ENCODE measurements around the gene CDC42BPA. TPM values are rescaled to one million over a fixed set of nuclear protein-coding genes. Genes with fewer than 3 reads are reported as not detected.

CDC42BPA gene
- total and polyA plus RNA-seq, 2 of the 13 experiments (the other 11 are each of a cell fraction or from before 2014, with no cell fraction given) = 6.5 to 16.0 TPM

DNA sequence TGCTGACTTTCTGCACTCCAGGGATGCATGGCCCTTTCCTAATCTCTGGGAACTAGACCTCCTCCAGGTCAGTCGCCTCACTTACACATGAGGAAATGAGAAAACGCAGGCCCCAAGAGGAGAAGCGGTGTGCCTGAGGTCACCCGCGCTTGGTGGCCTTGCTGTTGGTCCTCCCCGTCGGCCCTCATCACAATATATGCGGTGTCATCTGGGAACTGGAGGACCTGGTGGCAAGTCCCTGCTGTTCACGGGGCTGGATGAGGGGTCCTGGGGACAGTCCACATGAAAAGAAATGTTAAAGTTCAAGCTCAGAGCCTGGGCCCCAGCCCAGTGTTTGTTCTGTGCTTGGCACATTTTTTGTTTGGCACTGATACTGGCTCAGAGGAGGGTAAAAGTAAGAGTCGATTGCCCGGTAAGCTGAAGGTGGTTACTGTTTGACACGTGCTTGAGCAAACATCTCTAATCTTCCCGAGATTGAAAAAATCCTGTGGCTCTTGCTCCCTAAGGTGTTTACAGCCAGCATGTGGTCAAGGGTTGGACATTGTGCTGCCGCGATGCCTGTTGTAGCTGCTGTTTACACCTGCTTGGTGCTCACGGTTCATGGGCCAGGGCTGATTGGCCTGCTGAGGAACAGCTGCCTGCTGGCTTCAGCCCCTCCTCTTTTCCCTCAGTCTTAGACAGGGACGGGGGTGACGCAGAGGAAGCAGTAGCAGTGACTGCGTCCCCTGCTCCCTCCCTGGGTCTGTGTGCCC, 373.0 kb downstream of the CDC42BPA start (continued):
- TF ChIP-seq NONO (IDR thresholded peaks at IDR 0.05) (no peak), NONO (CRISPR knock-in tag; conservative IDR thresholded peaks at IDR 0.05) (peak; percentile 66; the same call in 1 of the 2 replicates), CREB1 (IDR thresholded peaks at IDR 0.05) (0 out of 2 replicates have a peak, but pooled peaks have one; percentile 5), CREB1 (CRISPR knock-in tag; IDR thresholded peaks at IDR 0.05) (no peak), SIN3B (IDR thresholded peaks at IDR 0.05; ENCODE audit: low read length) (no peak), ZNF124 (CRISPR knock-in tag; IDR thresholded peaks at IDR 0.05) (no peak), FOXP1 (IDR thresholded peaks at IDR 0.05) (peak; percentile 83), FOXP1 (CRISPR knock-in tag; IDR thresholded peaks at IDR 0.05) (peak; percentile 97), ZNF225 (CRISPR knock-in tag; IDR thresholded peaks at IDR 0.05) (no peak), ELF4 (CRISPR knock-in tag; IDR thresholded peaks at IDR 0.05; ENCODE audit: borderline replicate concordance) (no peak), DNMT1 (CRISPR knock-in tag; IDR thresholded peaks at IDR 0.05) (0 out of 2 replicates have a peak, but pooled peaks have one; percentile 36), KDM3A (CRISPR knock-in tag; IDR thresholded peaks at IDR 0.05; ENCODE audit: low read depth) (no peak)
- TF ChIP-seq, protein P1, sequence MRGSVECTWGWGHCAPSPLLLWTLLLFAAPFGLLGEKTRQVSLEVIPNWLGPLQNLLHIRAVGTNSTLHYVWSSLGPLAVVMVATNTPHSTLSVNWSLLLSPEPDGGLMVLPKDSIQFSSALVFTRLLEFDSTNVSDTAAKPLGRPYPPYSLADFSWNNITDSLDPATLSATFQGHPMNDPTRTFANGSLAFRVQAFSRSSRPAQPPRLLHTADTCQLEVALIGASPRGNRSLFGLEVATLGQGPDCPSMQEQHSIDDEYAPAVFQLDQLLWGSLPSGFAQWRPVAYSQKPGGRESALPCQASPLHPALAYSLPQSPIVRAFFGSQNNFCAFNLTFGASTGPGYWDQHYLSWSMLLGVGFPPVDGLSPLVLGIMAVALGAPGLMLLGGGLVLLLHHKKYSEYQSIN (CRISPR knock-in tag; IDR thresholded peaks at IDR 0.05; ENCODE audit: borderline replicate concordance) = no peak
- TF ChIP-seq, protein P2, sequence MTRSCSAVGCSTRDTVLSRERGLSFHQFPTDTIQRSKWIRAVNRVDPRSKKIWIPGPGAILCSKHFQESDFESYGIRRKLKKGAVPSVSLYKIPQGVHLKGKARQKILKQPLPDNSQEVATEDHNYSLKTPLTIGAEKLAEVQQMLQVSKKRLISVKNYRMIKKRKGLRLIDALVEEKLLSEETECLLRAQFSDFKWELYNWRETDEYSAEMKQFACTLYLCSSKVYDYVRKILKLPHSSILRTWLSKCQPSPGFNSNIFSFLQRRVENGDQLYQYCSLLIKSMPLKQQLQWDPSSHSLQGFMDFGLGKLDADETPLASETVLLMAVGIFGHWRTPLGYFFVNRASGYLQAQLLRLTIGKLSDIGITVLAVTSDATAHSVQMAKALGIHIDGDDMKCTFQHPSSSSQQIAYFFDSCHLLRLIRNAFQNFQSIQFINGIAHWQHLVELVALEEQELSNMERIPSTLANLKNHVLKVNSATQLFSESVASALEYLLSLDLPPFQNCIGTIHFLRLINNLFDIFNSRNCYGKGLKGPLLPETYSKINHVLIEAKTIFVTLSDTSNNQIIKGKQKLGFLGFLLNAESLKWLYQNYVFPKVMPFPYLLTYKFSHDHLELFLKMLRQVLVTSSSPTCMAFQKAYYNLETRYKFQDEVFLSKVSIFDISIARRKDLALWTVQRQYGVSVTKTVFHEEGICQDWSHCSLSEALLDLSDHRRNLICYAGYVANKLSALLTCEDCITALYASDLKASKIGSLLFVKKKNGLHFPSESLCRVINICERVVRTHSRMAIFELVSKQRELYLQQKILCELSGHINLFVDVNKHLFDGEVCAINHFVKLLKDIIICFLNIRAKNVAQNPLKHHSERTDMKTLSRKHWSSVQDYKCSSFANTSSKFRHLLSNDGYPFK (CRISPR knock-in tag; IDR thresholded peaks at IDR 0.05; ENCODE audit: borderline replicate concordance) = 0 out of 2 replicates have a peak, but pooled peaks have one; percentile 0
- TF ChIP-seq, protein P3, sequence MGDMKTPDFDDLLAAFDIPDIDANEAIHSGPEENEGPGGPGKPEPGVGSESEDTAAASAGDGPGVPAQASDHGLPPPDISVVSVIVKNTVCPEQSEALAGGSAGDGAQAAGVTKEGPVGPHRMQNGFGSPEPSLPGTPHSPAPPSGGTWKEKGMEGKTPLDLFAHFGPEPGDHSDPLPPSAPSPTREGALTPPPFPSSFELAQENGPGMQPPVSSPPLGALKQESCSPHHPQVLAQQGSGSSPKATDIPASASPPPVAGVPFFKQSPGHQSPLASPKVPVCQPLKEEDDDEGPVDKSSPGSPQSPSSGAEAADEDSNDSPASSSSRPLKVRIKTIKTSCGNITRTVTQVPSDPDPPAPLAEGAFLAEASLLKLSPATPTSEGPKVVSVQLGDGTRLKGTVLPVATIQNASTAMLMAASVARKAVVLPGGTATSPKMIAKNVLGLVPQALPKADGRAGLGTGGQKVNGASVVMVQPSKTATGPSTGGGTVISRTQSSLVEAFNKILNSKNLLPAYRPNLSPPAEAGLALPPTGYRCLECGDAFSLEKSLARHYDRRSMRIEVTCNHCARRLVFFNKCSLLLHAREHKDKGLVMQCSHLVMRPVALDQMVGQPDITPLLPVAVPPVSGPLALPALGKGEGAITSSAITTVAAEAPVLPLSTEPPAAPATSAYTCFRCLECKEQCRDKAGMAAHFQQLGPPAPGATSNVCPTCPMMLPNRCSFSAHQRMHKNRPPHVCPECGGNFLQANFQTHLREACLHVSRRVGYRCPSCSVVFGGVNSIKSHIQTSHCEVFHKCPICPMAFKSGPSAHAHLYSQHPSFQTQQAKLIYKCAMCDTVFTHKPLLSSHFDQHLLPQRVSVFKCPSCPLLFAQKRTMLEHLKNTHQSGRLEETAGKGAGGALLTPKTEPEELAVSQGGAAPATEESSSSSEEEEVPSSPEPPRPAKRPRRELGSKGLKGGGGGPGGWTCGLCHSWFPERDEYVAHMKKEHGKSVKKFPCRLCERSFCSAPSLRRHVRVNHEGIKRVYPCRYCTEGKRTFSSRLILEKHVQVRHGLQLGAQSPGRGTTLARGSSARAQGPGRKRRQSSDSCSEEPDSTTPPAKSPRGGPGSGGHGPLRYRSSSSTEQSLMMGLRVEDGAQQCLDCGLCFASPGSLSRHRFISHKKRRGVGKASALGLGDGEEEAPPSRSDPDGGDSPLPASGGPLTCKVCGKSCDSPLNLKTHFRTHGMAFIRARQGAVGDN (CRISPR knock-in tag; IDR thresholded peaks at IDR 0.05) = peak; percentile 95
- TF ChIP-seq, protein P4, sequence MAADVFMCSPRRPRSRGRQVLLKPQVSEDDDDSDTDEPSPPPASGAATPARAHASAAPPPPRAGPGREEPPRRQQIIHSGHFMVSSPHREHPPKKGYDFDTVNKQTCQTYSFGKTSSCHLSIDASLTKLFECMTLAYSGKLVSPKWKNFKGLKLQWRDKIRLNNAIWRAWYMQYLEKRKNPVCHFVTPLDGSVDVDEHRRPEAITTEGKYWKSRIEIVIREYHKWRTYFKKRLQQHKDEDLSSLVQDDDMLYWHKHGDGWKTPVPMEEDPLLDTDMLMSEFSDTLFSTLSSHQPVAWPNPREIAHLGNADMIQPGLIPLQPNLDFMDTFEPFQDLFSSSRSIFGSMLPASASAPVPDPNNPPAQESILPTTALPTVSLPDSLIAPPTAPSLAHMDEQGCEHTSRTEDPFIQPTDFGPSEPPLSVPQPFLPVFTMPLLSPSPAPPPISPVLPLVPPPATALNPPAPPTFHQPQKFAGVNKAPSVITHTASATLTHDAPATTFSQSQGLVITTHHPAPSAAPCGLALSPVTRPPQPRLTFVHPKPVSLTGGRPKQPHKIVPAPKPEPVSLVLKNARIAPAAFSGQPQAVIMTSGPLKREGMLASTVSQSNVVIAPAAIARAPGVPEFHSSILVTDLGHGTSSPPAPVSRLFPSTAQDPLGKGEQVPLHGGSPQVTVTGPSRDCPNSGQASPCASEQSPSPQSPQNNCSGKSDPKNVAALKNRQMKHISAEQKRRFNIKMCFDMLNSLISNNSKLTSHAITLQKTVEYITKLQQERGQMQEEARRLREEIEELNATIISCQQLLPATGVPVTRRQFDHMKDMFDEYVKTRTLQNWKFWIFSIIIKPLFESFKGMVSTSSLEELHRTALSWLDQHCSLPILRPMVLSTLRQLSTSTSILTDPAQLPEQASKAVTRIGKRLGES (CRISPR knock-in tag; IDR thresholded peaks at IDR 0.05; ENCODE audit: borderline replicate concordance) = no peak
